GM21423 (cell line): Measurements from ENCODE around the gene RNU6-1.

Experiments used
- ATAC-seq: cut with Tn5 transposase; IDR thresholded peaks from one replicate; pipeline ENCODE4 v1.9.1; 2021; ENCODE audit warnings: mild to moderate bottlenecking, moderate library complexity; ENCODE audit not compliant: unreplicated experiment

RNU6-1 gene

DNA sequence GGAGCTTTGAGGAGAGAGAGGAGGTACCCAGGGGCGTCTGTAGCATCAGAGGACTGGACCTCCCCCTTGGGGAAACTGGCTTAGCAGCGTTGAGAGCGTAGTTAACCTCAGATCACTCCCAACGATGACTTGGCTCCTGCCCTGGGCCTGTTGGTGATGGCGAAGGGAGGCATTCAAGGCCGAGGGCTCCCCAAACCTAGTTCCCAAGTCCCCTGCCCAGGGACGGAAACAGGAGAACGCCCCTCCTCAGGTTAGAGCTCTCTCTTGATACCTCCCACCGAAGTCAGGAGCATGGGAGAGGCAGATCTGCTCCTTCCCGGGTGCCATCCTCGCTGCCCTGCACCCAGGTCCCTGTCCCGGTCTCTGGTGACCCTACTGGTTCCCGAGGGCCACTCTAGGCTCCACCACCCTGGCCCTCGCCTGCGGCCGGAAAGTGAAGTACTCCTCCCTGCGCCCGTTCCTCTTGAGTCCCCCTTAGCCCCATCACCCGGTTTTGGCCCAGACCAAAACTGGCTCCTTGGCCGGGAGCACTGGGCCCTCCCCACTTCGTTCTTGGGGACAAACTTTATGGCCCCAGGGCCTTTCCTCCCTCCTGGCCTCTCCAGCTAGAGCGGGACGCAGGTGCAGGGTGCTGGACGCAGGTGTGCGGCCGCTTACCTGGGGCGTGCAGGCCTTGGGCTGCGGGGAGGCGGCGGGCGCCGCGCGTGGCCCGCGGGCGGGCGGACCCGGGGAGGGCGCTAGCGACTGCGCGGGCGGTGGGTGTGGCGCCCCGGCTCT is 17.1 kb downstream of the RNU6-1 start:
- ATAC-seq, result no peak

DNA sequence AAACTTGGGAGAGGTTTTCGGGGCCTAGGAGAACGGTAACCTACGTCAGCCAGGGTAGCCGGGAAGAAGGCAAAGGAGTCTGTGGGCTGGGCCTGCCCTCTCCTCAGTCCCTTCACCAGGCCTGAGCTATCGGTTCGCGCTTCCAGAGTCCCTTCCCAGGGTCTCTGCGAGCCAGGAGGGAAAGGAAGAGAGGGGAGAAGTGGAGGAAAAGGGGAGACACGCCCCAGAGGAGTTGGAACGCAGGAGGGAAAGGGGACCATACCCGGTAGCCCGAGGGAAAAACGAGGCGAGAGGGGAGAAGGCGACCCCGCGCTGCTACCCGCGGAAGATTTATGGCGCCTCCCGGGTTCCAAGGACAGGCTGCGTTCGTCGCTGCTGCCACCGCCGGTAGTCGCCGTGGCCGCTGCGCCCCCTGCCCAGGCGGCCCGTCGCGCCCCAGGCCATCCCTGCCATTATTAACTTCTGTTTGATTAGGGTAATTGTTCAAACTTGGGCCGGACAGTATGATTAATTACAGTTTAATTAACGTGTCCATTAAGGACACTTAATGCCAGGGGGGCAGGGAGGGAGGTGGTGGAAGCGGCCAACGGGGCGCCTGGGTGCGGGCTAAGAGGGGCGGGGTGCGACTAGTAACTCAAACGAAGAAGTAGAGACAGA is 17.9 kb downstream of the RNU6-1 start:
- no peak for ATAC-seq

DNA sequence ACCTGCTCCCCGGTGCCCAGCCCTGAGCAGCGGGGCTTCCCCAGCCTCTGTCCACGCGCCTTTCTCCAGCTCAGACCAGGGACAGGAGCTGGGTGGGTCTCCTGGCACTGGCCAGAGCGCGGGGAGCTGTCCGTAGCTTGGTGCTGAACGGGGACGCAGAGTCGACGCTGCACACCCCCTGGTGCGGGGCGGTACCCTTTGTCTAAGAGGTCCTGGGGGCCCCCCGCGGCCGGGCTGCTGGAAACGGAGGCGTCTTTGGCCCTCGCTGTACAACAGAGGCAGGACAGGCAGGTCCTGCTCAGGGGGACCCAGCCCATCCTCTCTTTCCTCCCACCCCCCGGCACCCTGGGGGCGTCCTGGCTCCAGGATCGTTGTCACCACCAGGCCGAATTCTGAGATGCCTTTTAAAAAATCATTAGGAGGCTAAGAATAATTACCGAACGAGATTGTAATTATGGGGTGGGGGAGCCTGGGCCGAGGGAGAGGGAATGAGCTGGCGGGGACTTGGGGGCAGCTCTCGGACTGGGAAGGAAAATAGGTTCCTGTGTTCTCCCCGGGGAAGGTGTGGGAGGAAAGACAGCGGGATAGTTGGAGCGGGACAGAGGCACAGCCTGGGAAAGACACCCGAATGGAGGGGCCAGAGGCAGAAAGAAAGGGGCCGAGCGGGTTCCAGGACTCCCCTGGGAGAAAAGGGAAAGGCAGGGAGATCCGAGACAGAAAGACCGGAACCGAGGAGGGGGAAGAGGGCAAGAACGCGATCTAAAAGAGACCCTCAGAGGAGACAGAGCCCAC is 18.7 kb downstream of the RNU6-1 start:
- no peak for ATAC-seq

DNA sequence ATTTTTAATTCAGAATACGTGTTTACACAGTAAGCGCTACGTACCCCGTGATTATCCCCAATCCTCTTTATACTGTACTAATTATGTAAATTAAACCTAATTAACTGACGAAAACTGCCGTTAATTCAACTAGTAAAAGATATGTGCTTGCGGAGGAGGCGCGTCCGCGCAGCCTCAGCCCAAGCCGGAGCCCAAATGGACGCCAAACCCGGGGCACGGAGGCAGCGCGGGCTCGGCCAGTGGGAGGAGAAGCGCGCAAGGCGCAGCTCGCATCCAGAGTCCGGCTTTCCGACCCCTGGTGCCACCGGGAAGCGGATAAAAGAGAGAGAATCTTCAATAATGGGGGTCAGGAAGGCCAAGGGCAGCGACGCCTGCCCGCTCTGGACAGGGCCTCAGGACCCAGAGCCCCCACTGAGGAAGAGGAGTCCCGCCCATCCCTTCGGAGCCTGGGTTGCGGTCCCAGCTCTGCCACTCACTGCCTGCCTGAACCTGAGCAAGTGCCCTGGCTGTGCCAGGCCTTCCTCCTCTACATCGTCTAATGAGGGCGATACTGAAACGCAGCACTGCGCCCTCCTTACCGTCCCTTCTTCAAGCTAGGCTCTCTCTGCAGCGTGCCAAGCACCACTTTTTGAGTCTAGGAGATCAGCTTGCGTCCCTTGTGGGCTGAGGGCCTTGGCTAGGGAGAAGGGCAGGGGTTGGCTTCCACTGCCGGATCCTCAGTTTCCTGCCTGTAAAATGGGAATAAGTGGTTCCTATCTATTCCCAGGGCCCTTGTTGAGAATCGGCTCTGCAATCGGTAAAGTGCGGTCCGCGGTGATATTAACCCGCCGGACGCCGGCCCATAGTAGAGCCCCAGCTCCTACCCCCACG is 19.5 kb downstream of the RNU6-1 start:
- no peak for ATAC-seq

DNA sequence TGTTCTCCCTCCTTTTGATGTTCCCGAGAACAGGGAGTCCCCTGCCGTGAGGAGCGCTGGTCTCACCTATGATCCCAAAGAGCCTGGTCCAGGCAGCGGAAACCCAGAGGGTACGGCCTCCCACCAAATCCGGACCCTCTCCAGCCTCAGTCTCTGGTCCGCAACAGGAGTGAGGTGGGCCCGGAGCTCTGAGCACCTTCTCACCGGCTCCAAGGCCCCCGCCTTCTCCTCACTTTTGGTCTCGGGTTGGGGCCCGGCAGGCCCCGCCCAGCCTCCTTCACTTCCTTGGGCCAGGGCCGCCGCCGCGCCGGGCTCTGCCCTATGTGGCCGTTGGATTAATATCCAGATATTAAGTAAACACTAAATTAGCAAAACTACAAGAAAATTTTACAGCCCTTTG is 20.2 kb downstream of the RNU6-1 start:
- no peak for ATAC-seq

DNA sequence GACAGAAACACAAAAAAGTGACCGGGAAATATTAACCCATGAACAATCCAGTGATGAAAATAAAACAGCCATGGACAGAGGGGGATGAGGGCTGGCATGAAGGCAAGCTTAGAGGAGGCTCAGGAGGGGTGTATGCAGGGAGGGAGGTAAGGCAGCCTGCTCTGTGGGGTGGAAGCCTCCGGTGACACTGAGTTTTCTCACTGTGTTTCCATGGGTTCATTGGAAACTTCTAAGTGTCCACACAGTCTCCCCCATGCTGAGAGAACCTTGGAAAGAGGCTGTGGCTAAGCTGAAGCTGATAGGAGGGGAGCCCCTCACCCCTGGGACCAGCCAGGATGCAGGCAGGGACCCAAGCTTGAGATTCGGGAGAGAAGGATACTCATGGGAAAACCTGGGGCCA is 21.4 kb downstream of the RNU6-1 start:
- ATAC-seq, result no peak

DNA sequence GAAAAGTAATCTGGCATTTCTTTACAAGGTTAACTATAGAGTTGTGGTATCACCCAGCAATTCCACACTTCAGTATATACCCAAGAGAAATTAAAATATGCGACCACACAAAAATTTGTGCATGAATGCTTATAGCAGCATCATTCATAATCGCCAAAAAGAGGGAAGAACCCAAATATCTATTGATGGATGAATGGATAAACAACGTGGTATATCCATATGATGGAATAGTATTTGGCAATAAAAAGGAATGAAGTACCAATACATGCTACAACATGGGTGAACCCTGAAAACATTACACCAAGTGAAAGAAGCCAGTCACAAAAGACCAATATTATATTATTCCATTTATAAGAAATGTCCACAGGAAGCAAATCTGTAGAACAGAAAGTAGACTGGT is 23.2 kb downstream of the RNU6-1 start:
- ATAC-seq, result no peak

DNA sequence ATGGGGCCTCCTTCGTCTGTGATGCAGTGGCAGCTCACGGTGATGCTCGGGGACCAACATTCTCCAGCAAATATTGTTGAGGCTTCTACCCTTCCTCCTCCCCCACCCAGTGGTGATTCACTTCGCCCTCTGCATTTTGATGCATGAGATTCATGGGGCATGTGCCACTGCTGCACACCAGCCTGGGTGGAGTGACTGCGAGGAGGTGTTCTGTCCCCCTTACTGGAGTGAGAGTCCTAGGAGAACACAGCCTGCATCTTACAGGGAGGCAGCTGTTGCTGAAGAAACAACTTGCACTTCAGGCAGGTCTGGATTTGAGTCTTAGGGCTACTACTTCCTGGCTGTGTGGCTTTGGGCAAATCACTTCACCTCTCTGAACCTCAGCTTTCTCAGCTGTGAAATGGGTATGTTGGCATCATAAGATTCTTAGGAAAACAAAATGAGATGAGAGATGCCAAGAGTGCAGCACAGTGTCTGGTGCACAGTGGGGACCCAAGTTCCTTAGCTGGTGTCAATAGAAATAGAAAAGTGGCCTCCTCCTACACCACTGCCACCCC is 24.7 kb downstream of the RNU6-1 start:
- no peak for ATAC-seq

DNA sequence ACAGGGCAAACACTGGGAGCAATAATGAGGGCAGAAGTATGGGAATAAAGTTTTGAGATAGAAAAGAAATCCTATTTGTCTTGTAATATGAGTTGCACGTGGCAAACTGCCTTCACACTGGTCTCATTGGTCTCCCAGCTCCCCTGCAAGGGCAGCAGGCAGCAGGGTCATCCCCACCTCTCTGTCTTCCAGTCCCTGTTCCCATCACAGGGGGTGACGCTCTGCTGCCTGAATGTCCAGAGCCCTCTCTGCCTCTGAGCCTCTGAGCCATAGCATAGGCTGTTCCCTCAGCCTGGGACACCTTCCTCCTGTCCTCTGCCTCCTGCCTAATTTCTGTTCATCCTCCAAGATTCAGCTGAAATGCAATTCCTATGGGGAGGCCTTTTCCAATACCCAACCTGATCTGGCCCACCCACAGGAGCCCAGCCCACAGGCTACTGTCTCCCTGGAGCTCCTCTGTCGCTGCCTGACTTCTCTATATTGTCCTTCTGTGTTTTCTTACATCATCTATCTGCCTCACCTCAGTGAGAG is 26.7 kb downstream of the RNU6-1 start:
- no peak for ATAC-seq

DNA sequence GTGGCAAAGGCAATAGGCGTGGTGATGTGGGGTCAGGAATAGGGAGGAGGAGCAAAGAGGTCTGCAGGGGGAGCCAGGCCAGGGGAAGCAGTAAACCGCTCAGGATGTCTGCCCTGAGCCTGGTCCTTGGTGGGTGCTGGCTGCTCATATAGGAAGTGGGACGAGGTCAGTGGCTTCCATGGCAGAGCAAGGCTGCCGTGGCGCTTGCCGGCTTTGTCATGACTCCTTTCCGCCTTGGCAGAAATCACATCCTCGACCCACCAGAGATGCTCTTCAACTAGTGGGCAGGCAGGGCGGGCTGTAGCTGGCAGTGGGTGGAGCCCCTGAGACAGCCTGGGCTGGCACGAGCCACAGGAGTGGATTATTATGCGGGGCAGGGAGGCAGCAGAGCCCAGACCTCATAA is 27.6 kb downstream of the RNU6-1 start:
- no peak for ATAC-seq

DNA sequence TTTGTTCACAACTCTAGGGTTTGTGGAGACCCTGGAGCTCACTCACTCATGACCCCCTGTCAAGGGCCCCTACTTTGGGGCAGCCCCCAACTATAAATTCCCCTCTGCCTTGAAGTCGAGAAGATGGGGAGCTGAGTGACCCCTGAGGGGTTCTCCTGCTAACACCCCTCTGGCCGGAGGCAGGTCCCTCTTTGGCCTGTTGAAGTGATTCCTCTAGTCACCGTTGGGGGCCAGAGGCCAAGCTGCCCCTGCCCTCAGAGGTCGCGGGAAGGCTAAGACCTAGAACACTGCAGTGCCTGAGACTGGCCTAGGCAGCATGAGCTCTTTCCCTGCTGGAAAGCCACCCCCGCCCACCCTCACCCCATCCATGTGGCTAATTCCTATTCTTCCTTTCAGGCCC is 30.0 kb downstream of the RNU6-1 start:
- ATAC-seq, result no peak

DNA sequence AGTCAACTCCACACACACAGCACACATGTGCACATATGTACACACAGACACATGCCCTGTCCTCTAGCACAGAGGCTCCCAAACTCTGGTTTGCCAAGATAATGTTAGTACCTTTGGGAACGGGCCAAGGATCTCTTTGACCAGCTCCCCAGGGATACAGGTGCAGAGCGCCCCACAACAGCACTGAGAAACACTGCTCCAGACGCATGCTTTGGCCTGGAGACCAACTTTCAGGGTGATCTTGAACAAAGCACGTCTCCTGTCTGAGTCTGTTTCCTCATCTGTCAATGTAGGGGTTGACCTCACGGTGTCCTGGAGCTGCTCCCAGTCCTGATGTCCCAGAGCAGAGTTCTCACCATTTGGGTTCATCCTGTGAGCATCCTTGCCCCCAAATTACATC is 30.4 kb downstream of the RNU6-1 start:
- no peak for ATAC-seq

DNA sequence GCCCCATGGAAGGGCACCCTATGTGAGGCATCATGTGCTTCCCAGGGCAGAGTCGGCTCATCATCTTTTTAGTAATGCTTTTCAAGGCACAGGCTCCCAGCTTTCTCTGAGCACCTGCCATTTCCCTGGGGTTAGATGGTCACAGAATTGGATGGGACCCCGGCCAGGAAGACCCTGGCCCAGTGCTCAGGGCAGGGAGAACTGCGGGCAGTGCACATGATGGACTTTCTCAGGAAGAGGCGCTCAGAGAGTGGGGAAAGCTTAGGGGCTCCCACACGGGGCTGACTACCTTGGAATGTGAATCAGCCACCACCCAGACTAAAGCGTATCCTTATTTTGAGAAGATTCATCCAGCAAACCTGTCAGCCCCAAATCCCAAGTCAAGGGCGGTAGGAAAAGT is 31.0 kb downstream of the RNU6-1 start:
- no peak for ATAC-seq

DNA sequence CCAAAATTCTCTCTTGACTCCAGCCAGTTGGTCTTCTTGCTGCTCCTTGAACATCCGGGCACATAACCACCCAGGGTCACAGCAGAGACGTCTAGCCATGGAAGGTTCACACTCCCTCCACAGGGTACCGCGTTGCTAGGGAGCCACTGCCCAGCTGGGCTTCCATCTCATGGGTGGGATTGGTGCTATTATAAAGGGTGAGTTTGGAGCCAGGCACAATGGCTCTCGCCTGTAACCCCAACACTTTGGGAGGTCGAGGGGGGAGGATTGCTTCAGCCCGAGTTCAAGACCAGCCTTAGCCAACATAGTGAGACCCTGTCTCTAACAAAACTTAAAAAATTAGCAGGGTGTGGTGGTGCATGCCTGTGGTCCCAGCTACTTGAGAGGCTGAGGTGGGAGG is 32.0 kb downstream of the RNU6-1 start:
- ATAC-seq, result no peak

DNA sequence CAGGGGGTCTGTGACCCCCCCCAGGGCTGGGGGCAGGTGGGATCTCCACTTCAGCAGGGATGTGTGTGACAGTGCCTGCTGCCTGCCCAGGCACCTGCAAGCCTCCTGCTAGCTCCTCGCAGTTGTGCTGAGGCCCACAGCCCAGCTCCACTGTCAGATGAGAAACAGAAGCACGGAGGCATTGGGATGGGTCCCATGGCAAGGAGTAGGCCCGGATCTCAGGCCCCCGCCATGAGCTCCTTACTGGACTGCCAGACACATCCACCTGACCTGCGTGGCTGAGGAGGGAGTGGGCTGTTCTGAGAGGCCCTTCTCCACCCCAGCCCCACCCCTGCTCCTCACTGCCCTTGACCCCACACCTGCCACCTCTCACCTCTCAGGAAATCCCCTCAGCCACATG is 32.7 kb downstream of the RNU6-1 start:
- ATAC-seq, result no peak

DNA sequence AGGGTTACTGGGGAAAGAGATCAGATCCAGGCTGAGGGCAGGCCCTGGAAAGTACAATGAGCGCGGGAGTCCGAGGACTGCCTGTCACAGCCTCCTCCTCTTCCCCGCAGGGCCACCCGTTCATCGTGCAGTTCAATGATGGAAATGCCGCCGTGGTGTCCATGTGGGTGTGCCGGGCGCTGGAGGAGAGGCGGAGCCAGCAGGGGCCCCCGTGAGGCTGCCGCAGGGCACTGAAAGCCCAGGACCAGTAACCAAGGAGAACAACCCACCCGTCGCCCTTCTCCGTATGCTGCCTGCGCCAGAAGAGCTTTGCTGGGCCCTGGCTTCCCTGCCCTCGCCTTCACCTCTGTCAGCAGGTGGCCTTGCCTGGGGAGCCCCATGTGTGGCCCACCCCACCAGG is 33.3 kb downstream of the RNU6-1 start:
- ATAC-seq, result no peak

DNA sequence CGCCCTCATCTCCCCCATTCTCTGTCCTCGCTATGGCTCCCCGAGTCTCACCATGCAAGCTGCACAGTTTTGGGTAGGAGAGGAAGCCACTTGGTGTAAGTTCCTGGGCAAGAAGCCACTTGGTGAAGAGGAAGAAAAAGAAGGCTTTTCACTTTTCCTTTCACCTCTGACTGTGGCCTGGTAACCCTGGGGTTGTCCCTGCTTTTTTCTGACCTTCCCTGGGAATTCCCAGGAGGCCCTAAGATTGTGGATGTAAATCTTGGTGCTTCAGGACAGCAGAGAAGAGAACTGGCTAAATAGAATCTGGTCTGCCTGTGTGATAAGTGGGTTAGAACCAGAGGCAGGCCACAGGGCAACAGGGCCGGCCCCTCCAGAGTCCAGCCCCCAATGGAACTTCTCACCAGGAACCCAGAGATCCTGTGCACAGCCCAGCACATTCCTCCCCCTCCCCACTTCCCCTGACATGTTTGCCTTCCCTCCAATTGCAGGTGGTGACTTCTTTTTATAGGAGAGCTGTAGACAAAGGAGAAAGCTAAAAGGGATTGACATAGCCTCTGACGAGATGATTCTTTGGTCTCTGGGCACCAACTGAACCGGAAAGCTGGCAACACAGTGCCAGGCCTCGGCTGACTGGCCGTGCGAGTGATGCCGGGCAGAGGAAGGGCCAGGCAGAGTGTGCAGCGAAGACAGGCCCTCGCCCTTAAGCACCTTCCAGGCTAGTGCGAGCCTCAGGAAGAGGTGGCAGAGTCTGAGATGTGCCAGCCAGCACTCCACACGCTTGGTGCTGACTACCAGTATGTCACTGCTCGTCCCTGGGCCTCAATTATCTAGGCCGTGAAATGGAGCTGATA is 34.0 kb downstream of the RNU6-1 start:
- ATAC-seq, result no peak

DNA sequence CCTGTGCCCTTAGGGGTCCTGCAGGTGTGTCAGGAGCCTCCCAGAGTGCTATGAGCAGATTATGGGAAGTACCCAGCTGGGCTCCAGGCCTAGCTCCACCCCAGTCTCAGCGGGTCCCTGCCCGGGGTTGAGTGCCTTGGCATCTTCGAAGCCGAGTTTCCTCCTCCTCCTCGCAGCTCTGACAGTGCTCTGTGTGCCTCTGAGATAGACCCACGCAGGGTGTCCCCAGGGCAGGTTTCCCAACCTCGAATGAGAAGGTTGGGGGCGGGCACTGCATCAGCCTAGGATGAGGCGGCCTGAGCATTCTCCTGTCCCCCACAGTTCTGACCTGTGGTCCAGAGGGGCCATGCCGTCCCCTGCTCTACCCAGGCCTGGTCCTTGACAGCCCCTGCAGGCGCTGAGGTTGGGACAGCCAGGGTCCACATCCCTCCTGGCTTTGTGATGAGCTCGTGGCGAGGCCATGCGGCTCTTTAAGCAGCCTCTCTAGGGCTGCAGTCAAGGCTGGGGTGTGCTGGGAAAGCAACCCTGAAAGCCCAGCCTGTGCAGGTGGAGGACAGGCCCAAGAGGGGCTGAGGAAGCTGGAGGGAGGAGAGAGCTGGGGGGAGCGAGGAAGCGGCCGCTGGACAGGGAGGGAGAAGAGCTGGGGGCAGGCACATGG is 34.7 kb downstream of the RNU6-1 start:
- no peak for ATAC-seq
